ENCODE results near the gene AKAIN1. TPM values are rescaled to one million over a fixed set of nuclear protein-coding genes. Genes with fewer than 3 reads are reported as not detected.

Gene AKAIN1
- total RNA-seq, 2 experiments from 2014 or later: not detected

GRCh38 chr18:5137261-5137660, 59.8 kb downstream of the AKAIN1 start:
- Mint-ChIP-seq H3K27me3 (no peaks in the 10 kb centered on the region), H3K9me3 (no peaks in the 10 kb centered on the region), H3K36me3 (ENCODE audit: low read depth) (no peaks in the 10 kb centered on the region), H3K4me3 (no peak overlapping the region), H3K27ac (no peak overlapping the region), H3K4me1 (ENCODE audit: low read depth) (peaks cover 10% of the 10 kb centered on the region)
- Histone ChIP-seq H3K27me3 (ENCODE audit: control insufficient read depth in 1 of 2, insufficient read depth in 2 of 2, low read length in 2 of 2) (no peaks in the 10 kb centered on the region), H3K36me3 (ENCODE audit: insufficient read depth, low read length) (no peaks in the 10 kb centered on the region), H3K4me1 (ENCODE audit: insufficient read depth, low read length) (no peaks in the 10 kb centered on the region), H3K9me3 (ENCODE audit: control insufficient read depth in 1 of 2, insufficient read depth in 1 of 2, low read length in 2 of 2) (peaks cover 0 to 8% of the 10 kb centered on the region in 2 experiments), H3K4me3 (ENCODE audit: low read length) (no peak overlapping the region), H3K27ac (ENCODE audit: low read depth in 1 of 2, low read length in 2 of 2) (no peak overlapping the region)
- ChIA-PET POLR2A (no interaction called here), CTCF (no interaction called here)
- intact Hi-C loops (cut with DNase I, micrococcal nuclease): no loop called here
- no peak for TF ChIP-seq CTCF (IDR thresholded peaks at IDR 0.05)
- ATAC-seq (ENCODE audit: poor library complexity) (no peak), DNase-seq (no peak)

DNA sequence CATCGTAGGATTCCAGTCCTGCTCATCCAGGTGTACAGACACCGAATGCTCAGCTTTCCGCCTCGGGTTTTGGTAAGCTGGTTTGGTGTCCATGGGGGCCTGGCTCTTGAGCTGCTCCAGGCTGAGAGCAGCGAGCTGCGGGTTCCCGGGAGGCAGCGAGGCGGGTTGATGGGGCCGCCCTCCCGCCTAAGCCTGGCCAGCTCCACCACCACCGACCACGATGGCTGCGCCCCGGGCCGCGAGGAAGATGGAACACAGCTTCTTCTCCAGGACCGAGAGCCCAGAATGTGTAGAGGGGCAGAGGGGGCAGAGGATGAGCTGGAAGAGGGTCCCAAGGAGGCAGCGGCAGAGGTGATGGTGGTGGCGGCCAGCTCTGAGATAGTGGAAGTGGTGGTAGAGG, 64.1 kb downstream of the AKAIN1 start:
- no peaks in the 10 kb centered on the region for H3K36me3 ChIP-seq (ENCODE audit: insufficient read depth, low read length)
- POLR2A ChIA-PET: no interaction called here
- no peak overlapping the region for H3K4me3 ChIP-seq (ENCODE audit: low read length)
- peaks cover 0 to 8% of the 10 kb centered on the region in 2 experiments for H3K9me3 ChIP-seq (ENCODE audit: control insufficient read depth in 1 of 2, insufficient read depth in 1 of 2, low read length in 2 of 2)
- Mint-ChIP-seq H3K27me3 (no peaks in the 10 kb centered on the region), H3K36me3 (ENCODE audit: low read depth) (no peaks in the 10 kb centered on the region), H3K27ac (no peak overlapping the region), H3K4me1 (ENCODE audit: low read depth) (peaks cover 6% of the 10 kb centered on the region), H3K9me3 (no peaks in the 10 kb centered on the region), H3K4me3 (no peak overlapping the region)
- no peaks in the 10 kb centered on the region for H3K4me1 ChIP-seq (ENCODE audit: insufficient read depth, low read length)
- H3K27ac ChIP-seq (ENCODE audit: low read depth in 1 of 2, low read length in 2 of 2): no peak overlapping the region
- H3K27me3 ChIP-seq (ENCODE audit: control insufficient read depth in 1 of 2, insufficient read depth in 2 of 2, low read length in 2 of 2): no peaks in the 10 kb centered on the region
- DNase-seq: no peak
- intact Hi-C loops (cut with DNase I, micrococcal nuclease): no loop called here
- CTCF ChIA-PET: no interaction called here
- no peak for ATAC-seq (ENCODE audit: poor library complexity)
- TF ChIP-seq CTCF (IDR thresholded peaks at IDR 0.05): no peak

DNA sequence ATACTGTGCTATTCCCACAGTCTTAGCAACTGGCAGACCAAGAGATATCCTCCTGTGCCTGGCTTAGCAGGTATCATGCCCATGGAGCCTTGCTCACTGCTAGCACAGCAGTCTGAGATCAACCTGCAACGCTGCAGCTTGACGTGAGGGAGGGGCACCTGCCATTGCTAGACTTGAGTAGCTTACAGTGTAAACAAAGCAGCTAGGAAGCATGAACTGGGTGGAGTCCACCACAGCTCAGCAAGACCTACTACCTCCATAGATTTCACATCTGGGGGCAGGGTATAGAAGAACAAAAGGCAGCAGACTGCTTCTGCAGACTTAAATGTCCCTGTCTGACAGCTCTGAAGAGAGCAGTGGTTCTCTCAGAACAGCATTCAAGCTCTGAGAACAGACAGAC, 74.8 kb downstream of the AKAIN1 start:
- H3K27me3 ChIP-seq (ENCODE audit: control insufficient read depth in 1 of 2, insufficient read depth in 2 of 2, low read length in 2 of 2): no peaks in the 10 kb centered on the region
- CTCF ChIA-PET: no interaction called here
- peak in 5 of 14 experiments; percentile 5 to 20 (median 18) for DNase-seq
- Mint-ChIP-seq H3K27me3 (no peaks in the 10 kb centered on the region), H3K27ac (peak overlapping the region; percentile 70), H3K4me3 (no peak overlapping the region), H3K36me3 (ENCODE audit: low read depth) (peaks cover 52% of the 10 kb centered on the region), H3K4me1 (ENCODE audit: low read depth) (peaks cover 10% of the 10 kb centered on the region), H3K9me3 (peaks cover 24% of the 10 kb centered on the region)
- H3K4me1 ChIP-seq (ENCODE audit: insufficient read depth, low read length): peaks cover 7% of the 10 kb centered on the region
- POLR2A ChIA-PET: interaction anchor here (1.0 to 2.9 kb wide), 3 partner anchors 40 to 173 kb away, joined by 3 to 21 read pairs (median 18); partner anchors contain the start of gene ZBTB14
- H3K4me3 ChIP-seq (ENCODE audit: low read length): no peak overlapping the region
- H3K27ac ChIP-seq (ENCODE audit: low read depth in 1 of 2, low read length in 2 of 2): no peak overlapping the region
- TF ChIP-seq CTCF (IDR thresholded peaks at IDR 0.05): no peak
- no peaks in the 10 kb centered on the region for H3K36me3 ChIP-seq (ENCODE audit: insufficient read depth, low read length)
- intact Hi-C loops (cut with DNase I, micrococcal nuclease): loop anchor here in 1 of 2 experiments (10.0 kb wide), 1 partner anchor 63 kb away; no protein-coding TSS in a partner anchor
- H3K9me3 ChIP-seq (ENCODE audit: control insufficient read depth in 1 of 2, insufficient read depth in 1 of 2, low read length in 2 of 2): peaks cover 10 to 28% of the 10 kb centered on the region in 2 experiments
- ATAC-seq (ENCODE audit: poor library complexity): peak; percentile 91

All from CD4-positive, alpha-beta T cell (primary cell).